ENCODE results near the gene GNGT2.

Gene GNGT2

GRCh38 chr17:49235896-49236295 is 25.5 kb upstream of the GNGT2 start:
- no peak overlapping the region for H3K27ac Mint-ChIP-seq
- no peak overlapping the region for H3K4me3 Mint-ChIP-seq
- H3K4me1 Mint-ChIP-seq = peaks cover 8% of the 10 kb centered on the region
- DNase-seq = no peak
- H3K9me3 Mint-ChIP-seq = no peaks in the 10 kb centered on the region
- H3K27me3 Mint-ChIP-seq = peaks cover 18% of the 10 kb centered on the region
- no peak for ATAC-seq

GRCh38 chr17:49234509-49235080 is 24.2 kb upstream of the GNGT2 start:
- Mint-ChIP-seq H3K9me3 (no peaks in the 10 kb centered on the region), H3K27ac (no peak overlapping the region), H3K27me3 (peaks cover 28% of the 10 kb centered on the region), H3K4me1 (peaks cover 19% of the 10 kb centered on the region), H3K4me3 (no peak overlapping the region)
- no peak for DNase-seq
- ATAC-seq = no peak

- no peak for ATAC-seq
- H3K27ac Mint-ChIP-seq = no peak overlapping the region
- H3K9me3 Mint-ChIP-seq = no peaks in the 10 kb centered on the region
- H3K4me1 Mint-ChIP-seq = peaks cover 37% of the 10 kb centered on the region
- H3K27me3 Mint-ChIP-seq = peaks cover 45% of the 10 kb centered on the region
- peak overlapping the region; percentile 78 to 88 for H3K4me3 Mint-ChIP-seq
- no peak for DNase-seq
These were observed 21.2 kb upstream of the GNGT2 start for GRCh38 chr17:49231563-49231894.

GRCh38 chr17:49230636-49231562 is 20.5 kb upstream of the GNGT2 start, which contains the start of gene PHOSPHO1:
PHOSPHO1 (minus strand) TSS chr17:49230787; CDS start chr17:49226691, 4,096 bp downstream.
- Mint-ChIP-seq H3K27me3 (peaks cover 49% of the 10 kb centered on the region), H3K4me1 (peaks cover 42% of the 10 kb centered on the region), H3K4me3 (peak within 1 kb of the TSS; percentile 78 to 88), H3K27ac (peak within 1 kb of the TSS in 1 of 2 donors; percentile 39), H3K9me3 (no peaks in the 10 kb centered on the region)
- ATAC-seq = peak; percentile 89
- DNase-seq = peak; percentile 82 to 84

GRCh38 chr17:49229805-49230600 is 19.6 kb upstream of the GNGT2 start:
- Mint-ChIP-seq H3K27me3 (peaks cover 58% of the 10 kb centered on the region), H3K27ac (no peak overlapping the region), H3K9me3 (no peaks in the 10 kb centered on the region), H3K4me3 (peak overlapping the region; percentile 78 to 88), H3K4me1 (peaks cover 48% of the 10 kb centered on the region)
- DNase-seq (no peak), ATAC-seq (peak; percentile 10)

- peaks cover 56% of the 10 kb centered on the region for H3K4me1 Mint-ChIP-seq
- ATAC-seq (no peak), DNase-seq (no peak)
- no peak overlapping the region for H3K27ac Mint-ChIP-seq
- H3K4me3 Mint-ChIP-seq = peak overlapping the region; percentile 9 to 88
- H3K27me3 Mint-ChIP-seq = peaks cover 65% of the 10 kb centered on the region
- no peaks in the 10 kb centered on the region for H3K9me3 Mint-ChIP-seq
These were observed 18.9 kb upstream of the GNGT2 start for GRCh38 chr17:49229076-49229804.

GRCh38 chr17:49227436-49228261 is 17.3 kb upstream of the GNGT2 start:
- H3K27ac Mint-ChIP-seq = no peak overlapping the region
- H3K9me3 Mint-ChIP-seq = no peaks in the 10 kb centered on the region
- ATAC-seq (peak; percentile 55), DNase-seq (peak; percentile 72 to 75)
- H3K4me3 Mint-ChIP-seq = no peak overlapping the region
- peaks cover 58% of the 10 kb centered on the region for H3K27me3 Mint-ChIP-seq
- H3K4me1 Mint-ChIP-seq = peaks cover 72% of the 10 kb centered on the region

- Mint-ChIP-seq H3K27ac (no peak overlapping the region), H3K4me3 (no peak overlapping the region), H3K27me3 (peaks cover 58% of the 10 kb centered on the region)
These were observed 16.5 kb upstream of the GNGT2 start for GRCh38 chr17:49226771-49227435.

GRCh38 chr17:49225554-49226236 is 15.3 kb upstream of the GNGT2 start:
- H3K4me3 Mint-ChIP-seq = no peak overlapping the region
- no peaks in the 10 kb centered on the region for H3K9me3 Mint-ChIP-seq
- peaks cover 47% of the 10 kb centered on the region for H3K27me3 Mint-ChIP-seq
- peaks cover 72% of the 10 kb centered on the region for H3K4me1 Mint-ChIP-seq
- DNase-seq (no peak), ATAC-seq (no peak)
- peak overlapping the region in 1 of 2 donors; percentile 88 for H3K27ac Mint-ChIP-seq

More at GRCh38 chr17:49226771-49227435, 16.5 kb upstream of the GNGT2 start:
- H3K9me3 Mint-ChIP-seq = no peaks in the 10 kb centered on the region
- H3K4me1 Mint-ChIP-seq = peaks cover 79% of the 10 kb centered on the region
- ATAC-seq (no peak), DNase-seq (no peak)

- ATAC-seq (peak; percentile 6), DNase-seq (no peak)
- Mint-ChIP-seq H3K4me3 (peak overlapping the region; percentile 69 to 82), H3K27me3 (peaks cover 41% of the 10 kb centered on the region), H3K27ac (peak overlapping the region; percentile 57 to 93), H3K4me1 (peaks cover 71% of the 10 kb centered on the region), H3K9me3 (no peaks in the 10 kb centered on the region)
These were observed 14.6 kb upstream of the GNGT2 start for GRCh38 chr17:49224997-49225337.

- Mint-ChIP-seq H3K4me3 (peak overlapping the region; percentile 69 to 82), H3K27ac (peak overlapping the region; percentile 57 to 93), H3K9me3 (no peaks in the 10 kb centered on the region), H3K27me3 (peaks cover 36% of the 10 kb centered on the region), H3K4me1 (peaks cover 71% of the 10 kb centered on the region)
- DNase-seq (peak; percentile 54 to 65), ATAC-seq (peak; percentile 61)
These were observed 14.0 kb upstream of the GNGT2 start for GRCh38 chr17:49224198-49224996.

GRCh38 chr17:49223517-49224197 is 13.3 kb upstream of the GNGT2 start:
- ATAC-seq = no peak
- Mint-ChIP-seq H3K4me1 (peaks cover 73% of the 10 kb centered on the region), H3K27me3 (peaks cover 29% of the 10 kb centered on the region), H3K27ac (peak overlapping the region in 1 of 2 donors; percentile 86), H3K9me3 (no peaks in the 10 kb centered on the region), H3K4me3 (peak overlapping the region; percentile 69 to 82)
- peak; percentile 67 to 70 for DNase-seq

Data from stimulated activated naive CD8-positive, alpha-beta T cell treated with anti-CD3 and anti-CD28 coated beads, Interleukin-15, amount 100 ng/mL, for 72 hours (primary cell).